NCI-H1105 treated with DMSO at 0.1 percent for 48 hours (cell line): Measurements from ENCODE around the gene GABBR1.

Experiments
- DNase-seq: peaks from one replicate; lab custom pipeline; 2025; lab: John Stamatoyannopoulos, UW

GABBR1 gene

DNA sequence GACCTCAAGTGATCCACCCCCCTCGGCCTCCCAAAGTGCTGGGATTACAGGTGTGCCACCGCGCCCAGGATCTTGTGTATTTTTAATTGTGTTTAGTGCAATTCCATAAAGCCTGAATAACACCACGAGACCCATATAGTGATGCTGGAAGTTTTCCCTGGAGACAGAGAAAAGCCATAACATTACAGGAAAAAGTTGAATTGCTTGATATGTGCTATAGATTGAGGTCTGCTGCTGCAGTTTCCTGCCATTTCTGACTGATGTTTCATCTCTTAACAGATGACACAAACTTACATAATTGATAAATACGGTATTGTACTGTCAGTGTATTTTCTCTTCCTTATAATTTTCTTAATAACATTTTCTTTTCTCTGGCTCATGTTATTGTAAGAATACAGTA is 66.1 kb downstream of the GABBR1 start:
- DNase-seq = no peak

DNA sequence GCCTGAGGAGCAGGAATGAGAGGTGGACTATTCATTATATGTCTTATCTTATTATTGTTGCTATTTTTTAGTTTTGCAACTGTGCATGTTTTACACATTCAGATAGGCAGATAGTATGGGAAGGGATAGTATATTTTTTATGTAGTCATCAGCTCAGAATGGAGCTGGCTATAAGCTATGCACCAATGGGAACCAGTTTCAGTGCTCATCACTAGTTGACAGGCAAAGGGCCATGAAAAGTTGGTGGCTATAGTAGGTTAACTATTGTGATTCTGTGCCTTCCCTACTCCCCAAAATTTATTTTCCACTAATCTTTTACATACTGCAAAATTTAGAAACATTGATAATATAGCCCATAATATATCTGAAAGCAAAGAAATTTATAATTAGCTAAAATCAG is 68.1 kb downstream of the GABBR1 start:
- no peak for DNase-seq

DNA sequence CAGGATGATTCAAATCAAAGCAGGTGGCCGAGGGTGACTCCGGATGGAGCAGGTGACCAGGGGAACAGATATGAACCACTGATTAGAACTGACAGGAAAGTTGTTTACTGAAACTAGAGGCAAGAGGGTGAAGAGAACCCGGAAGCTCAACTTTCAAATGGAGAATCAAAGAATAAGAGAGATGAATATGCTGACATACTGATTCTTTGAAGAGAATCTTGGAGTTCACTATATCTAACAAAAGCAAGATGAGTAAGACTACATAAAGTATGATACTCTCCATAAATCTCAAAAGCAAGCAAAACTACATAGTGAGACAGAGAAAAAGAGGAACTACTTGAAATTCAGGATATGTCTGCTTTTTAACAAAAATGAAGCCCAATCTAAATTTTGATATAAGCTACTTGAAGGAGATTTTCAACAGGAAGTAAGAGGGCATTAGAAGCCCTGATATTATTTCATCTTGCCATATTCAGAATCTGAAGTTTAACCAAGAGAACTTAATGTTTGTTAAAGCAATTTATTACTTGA is 69.5 kb downstream of the GABBR1 start:
- DNase-seq = no peak

- no peak for DNase-seq
Observed at GRCh38 chr6:29561606-29562181, 71.3 kb downstream of the GABBR1 start.

- DNase-seq = no peak
Observed at GRCh38 chr6:29561091-29561490, 71.9 kb downstream of the GABBR1 start.

DNA sequence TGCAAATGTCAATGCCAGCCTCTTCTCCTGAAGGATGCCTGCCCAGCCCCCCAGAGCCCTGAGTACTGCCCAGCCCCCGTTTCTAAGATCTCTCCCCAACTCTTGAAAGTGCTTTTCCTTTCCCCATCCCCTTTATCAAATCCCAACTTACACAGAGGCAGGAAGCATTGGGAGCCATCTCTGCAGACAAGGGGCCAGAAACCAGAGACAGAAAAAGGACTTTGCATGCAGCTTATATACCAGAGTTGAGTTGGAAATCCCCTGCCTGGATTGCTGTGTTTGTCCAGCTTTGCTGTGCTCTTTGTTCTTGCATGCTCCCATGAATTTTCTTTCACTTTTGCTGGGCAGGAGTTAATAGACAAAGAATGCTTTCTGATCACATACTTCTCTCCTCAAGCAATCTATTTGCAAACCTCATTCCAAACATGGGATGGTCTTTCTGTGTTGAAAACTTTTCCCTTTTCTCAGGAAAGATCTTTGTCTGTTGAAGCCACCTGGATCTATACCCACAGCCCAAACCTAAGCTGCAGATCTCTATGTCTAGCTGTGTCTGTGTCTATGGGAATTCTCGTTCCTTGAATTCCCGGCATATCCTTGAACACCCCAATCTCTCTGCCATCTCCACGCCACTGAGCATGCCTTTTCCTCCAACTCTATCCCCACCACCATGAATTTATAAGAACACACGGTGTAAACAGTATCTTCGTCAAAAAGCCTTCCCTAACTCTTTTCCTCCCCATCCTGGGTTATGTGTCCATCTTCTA is 73.3 kb downstream of the GABBR1 start, which contains the start of gene UBD:
UBD (minus strand) TSS at position 209 of the 764 bp plus-strand sequence; CDS start at position 178, 31 bp downstream.
- no peak for DNase-seq

DNA sequence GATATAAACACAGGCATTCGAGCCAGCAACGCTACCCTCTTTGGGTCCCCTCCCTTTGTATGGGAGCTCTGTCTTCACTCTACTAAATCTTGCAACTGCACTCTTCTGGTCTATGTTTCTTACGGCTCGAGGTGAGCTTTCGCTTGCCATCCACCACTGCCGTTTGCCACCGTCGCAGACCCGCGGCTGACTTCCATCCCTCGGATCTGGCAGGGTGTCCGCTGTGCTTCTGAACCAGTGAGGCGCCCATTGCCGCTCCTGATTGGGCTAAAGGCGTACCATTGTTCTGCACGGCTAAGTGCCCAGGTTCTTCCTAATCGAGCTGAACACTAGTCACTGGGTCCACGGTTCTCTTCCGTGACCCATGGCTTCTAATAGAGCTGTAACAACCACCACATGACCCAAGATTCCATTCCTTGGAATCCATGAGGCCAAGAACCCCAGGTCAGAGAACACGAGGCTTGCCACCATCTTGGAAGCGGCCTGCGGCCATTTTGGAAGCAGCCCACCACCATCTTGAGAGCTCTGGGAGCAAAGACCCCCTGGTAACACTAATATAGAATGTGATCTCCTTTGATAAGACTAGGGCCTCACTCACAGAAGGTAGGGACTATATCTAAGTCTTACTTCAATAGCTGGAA is 74.4 kb downstream of the GABBR1 start:
- no peak for DNase-seq

DNA sequence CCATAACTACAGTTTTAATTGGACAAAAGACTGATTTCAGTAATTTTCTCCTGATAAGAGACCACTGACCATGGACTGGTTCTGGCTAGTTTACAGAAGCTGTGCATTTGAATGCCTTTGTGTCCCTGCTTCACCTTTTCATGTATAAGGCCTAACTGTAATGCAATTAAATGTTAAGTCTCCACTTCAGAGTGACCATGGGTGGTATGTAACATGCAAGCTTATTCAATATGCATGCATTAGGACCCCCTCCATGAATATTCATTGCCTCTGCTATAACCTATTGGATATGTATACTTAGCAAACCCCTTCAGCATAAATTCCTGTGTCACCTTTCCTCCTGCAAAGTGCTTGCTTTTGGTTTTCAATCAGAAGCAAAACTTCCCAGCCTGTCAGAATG is 75.7 kb downstream of the GABBR1 start:
- no peak for DNase-seq

GRCh38 chr6:29554764-29555163 is 78.2 kb downstream of the GABBR1 start:
- no peak for DNase-seq

DNA sequence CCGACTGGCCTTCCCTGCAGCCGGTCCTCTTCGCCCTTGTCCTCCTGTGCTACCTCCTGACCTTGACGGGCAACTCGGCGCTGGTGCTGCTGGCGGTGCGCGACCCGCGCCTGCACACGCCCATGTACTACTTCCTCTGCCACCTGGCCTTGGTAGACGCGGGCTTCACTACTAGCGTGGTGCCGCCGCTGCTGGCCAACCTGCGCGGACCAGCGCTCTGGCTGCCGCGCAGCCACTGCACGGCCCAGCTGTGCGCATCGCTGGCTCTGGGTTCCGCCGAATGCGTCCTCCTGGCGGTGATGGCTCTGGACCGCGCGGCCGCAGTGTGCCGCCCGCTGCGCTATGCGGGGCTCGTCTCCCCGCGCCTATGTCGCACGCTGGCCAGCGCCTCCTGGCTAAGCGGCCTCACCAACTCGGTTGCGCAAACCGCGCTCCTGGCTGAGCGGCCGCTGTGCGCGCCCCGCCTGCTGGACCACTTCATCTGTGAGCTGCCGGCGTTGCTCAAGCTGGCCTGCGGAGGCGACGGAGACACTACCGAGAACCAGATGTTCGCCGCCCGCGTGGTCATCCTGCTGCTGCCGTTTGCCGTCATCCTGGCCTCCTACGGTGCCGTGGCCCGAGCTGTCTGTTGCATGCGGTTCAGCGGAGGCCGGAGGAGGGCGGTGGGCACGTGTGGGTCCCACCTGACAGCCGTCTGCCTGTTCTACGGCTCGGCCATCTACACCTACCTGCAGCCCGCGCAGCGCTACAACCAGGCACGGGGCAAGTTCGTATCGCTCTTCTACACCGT is 79.5 kb downstream of the GABBR1 start:
- peak; percentile 19 for DNase-seq

DNA sequence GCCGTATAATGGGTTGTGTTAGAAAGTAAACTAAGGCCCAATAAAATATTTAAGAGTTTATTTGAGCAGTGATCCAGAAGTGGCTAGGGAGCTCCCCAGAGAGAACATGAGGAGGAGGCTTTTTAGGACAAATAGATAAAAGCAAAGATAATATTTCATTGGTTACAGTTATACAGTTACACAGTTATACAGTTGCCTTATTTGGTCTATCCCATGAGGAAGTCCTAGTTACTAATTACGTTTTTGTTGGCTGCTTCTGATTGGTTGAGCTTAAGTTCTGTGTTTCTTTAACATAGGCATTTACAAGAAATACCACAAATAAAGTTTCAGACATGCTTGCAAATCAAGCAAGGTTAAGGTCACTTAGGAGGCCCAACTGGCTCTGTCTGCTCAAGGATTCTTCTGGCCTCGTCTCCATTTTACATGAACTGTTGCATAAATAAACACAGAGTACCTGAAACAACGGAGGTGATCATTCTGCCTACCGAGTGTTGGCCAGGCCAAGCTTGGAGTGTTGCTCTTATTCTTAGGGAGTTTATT is 80.4 kb downstream of the GABBR1 start:
- DNase-seq = no peak

- no peak for DNase-seq
Observed at GRCh38 chr6:29547573-29547972, 85.4 kb downstream of the GABBR1 start.

- no peak for DNase-seq
Observed at GRCh38 chr6:29537714-29538403, 95.1 kb downstream of the GABBR1 start.

GRCh38 chr6:29532320-29532951 is 100.5 kb downstream of the GABBR1 start:
- DNase-seq = no peak

- DNase-seq = no peak
Observed at GRCh38 chr6:29531668-29532067, 101.3 kb downstream of the GABBR1 start.

DNA sequence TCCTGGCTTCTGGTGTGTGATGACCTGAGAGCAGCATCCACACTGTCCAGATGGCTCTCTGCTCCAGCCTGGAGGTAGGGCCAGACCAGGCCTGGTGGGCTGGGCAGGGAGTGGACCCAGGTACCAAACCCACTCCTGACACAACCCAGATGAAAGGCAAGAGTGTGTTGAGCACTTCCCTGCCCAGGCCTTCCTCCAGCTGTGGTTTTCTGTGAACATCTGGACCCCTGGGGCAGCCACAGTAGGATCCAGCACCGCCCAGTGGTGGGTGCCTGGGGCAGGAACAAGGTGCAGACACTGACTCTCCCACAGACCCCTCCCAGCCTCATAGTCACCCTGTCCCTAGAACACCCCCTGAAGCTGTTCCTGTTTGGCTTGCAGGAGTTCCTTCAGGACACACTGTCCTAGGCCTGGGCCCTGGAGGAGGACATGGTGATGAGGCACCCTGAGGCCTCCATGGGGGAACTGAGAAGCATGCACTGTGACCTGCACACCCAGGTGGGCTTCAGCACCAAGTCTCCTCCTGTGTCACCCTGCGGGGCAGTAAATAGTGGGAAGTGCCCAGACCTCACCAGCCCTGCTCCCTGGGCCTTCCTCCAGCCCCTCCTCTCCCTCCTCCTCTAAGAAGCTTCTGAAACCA is 102.2 kb downstream of the GABBR1 start:
- no peak for DNase-seq

- no peak for DNase-seq
Observed at GRCh38 chr6:29529956-29530355, 103.0 kb downstream of the GABBR1 start.

GRCh38 chr6:29528988-29529560 is 103.9 kb downstream of the GABBR1 start:
- DNase-seq = no peak

GRCh38 chr6:29528300-29528931 is 104.6 kb downstream of the GABBR1 start:
- DNase-seq = no peak
